IMR-90 (cell line): ENCODE results near the gene MAFG. TPM values are rescaled to one million over a fixed set of nuclear protein-coding genes. Genes with fewer than 3 reads are reported as not detected.

ENCODE experiments used
- ATAC-seq: fragments of 200-7000 bp; cut with Tn5 transposase; 2 replicates; pipeline ENCODE4 v1.9.1; 2020; ENCODE audit warnings: low read depth, mild to moderate bottlenecking, moderate library complexity
- BruUV-seq: library from RNA; stranded (reverse); fragments of 400-500 nt; replicated peaks from 2 replicates; lab custom pipeline; 2021; lab: Mats Ljungman, UMichigan
- CTCF ChIA-PET: fragments of 300-600 bp; formaldehyde crosslinking; extraction: SDS; loops from one replicate; lab custom pipeline; 2021; ENCODE audit warnings: antibody characterized with exemption; lab: Yijun Ruan, JAX
- POLR2A ChIA-PET: fragments of 300-600 bp; sonication (Branson Sonifier 250); formaldehyde crosslinking; loops from one replicate; lab custom pipeline; 2022; ENCODE audit warnings: antibody characterized with exemption; ENCODE audit not compliant: unreplicated experiment; lab: Charles Lee
- DNase-seq: peaks from one replicate; pipeline ENCODE4 v3.0.0; 2013
- H2AFZ ChIP-seq: replicated peaks from 2 replicates; pipeline ENCODE3; 2013; ENCODE audit warnings: low read length, mild to moderate bottlenecking; ENCODE audit not compliant: poor library complexity
- H2AK5ac ChIP-seq: 2 replicates; pipeline ENCODE4 v1.6.1; 2013; ENCODE audit warnings: low read depth, low read length, inconsistent platforms
- H2AK9ac ChIP-seq: replicated peaks from 2 replicates; pipeline ENCODE3; 2013; ENCODE audit warnings: mild to moderate bottlenecking, low read depth, low read length, moderate library complexity; ENCODE audit not compliant: poor library complexity
- H2BK120ac ChIP-seq: 2 replicates; pipeline ENCODE4 v1.6.1; 2013; ENCODE audit warnings: low read depth, low read length, inconsistent platforms
- H2BK15ac ChIP-seq: 3 replicates; pipeline ENCODE4 v1.6.1; 2013; ENCODE audit warnings: low read depth, low read length, inconsistent platforms
- H2BK20ac ChIP-seq: 2 replicates; pipeline ENCODE4 v1.6.1; 2013; ENCODE audit warnings: low read depth, mild to moderate bottlenecking, inconsistent platforms, low read length, moderate library complexity
- H2BK5ac ChIP-seq: 2 replicates; pipeline ENCODE4 v1.6.1; 2013; ENCODE audit warnings: mild to moderate bottlenecking, low read depth, low read length, inconsistent platforms; ENCODE audit not compliant: poor library complexity, severe bottlenecking
- H3K14ac ChIP-seq: replicated peaks from 2 replicates; pipeline ENCODE4 v1.6.1; 2013; ENCODE audit warnings: low read depth, low read length, inconsistent platforms
- H3K18ac ChIP-seq: 2 replicates; pipeline ENCODE4 v1.6.1; 2013; ENCODE audit warnings: low read depth, low read length, control low read depth
- H3K23ac ChIP-seq: 2 replicates; pipeline ENCODE4 v1.6.1; 2013; ENCODE audit warnings: low read depth, low read length, inconsistent platforms
- H3K27ac ChIP-seq: 2 replicates; pipeline ENCODE4 v1.5.1; 2013; ENCODE audit warnings: mild to moderate bottlenecking, control low read depth, low read length; ENCODE audit not compliant: insufficient read depth
- H3K27me3 ChIP-seq: 2 replicates; pipeline ENCODE4 v1.6.1; 2013; ENCODE audit warnings: low read length; ENCODE audit not compliant: control insufficient read depth, insufficient read depth
- H3K36me3 ChIP-seq: 2 replicates; pipeline ENCODE4 v1.6.1; 2013; ENCODE audit warnings: low read length, mixed read lengths; ENCODE audit not compliant: control insufficient read depth, insufficient read depth
- H3K4ac ChIP-seq: 2 replicates; pipeline ENCODE4 v1.6.1; 2013; ENCODE audit warnings: low read depth, low read length, inconsistent platforms
- H3K4me1 ChIP-seq: 2 replicates; pipeline ENCODE4 v1.6.1; 2013; ENCODE audit warnings: low read length, mixed read lengths; ENCODE audit not compliant: control insufficient read depth, insufficient read depth
- H3K4me2 ChIP-seq: 2 replicates; pipeline ENCODE4 v1.6.1; 2013; ENCODE audit warnings: low read depth, mild to moderate bottlenecking, control low read depth, low read length, moderate library complexity
- H3K4me3 ChIP-seq: 2 replicates; pipeline ENCODE4 v1.5.1; 2013; ENCODE audit warnings: low read depth, mild to moderate bottlenecking, control low read depth, low read length, moderate library complexity; ENCODE audit not compliant: insufficient read depth
- H3K56ac ChIP-seq: 2 replicates; pipeline ENCODE4 v1.6.1; 2013; ENCODE audit warnings: low read length, inconsistent platforms; ENCODE audit not compliant: insufficient read depth; ENCODE audit errors: extremely low read depth
- H3K79me1 ChIP-seq, 2 experiments: 2 replicates each; pipeline ENCODE4 v1.6.1; 2013; ENCODE audit warnings: low read length in 2 of 2, inconsistent platforms in 1 of 2, low read depth in 1 of 2
- H3K9ac ChIP-seq: 2 replicates; pipeline ENCODE4 v1.6.1; 2013; ENCODE audit warnings: low read depth, low read length, control low read depth
- H3K9me1 ChIP-seq: 2 replicates; pipeline ENCODE4 v1.6.1; 2013; ENCODE audit warnings: low read length, inconsistent platforms; ENCODE audit not compliant: insufficient read depth
- H3K9me3 ChIP-seq: 2 replicates; pipeline ENCODE4 v1.6.1; 2013; ENCODE audit warnings: low read length; ENCODE audit not compliant: control insufficient read depth, insufficient read depth
- H4K20me1 ChIP-seq: 2 replicates; pipeline ENCODE4 v1.6.1; 2013; ENCODE audit warnings: low read length, inconsistent platforms; ENCODE audit not compliant: insufficient read depth
- H4K5ac ChIP-seq: 2 replicates; pipeline ENCODE4 v1.6.1; 2013; ENCODE audit warnings: mild to moderate bottlenecking, low read depth, low read length, control low read depth
- H4K8ac ChIP-seq, 2 experiments: 2 replicates each; pipeline ENCODE4 v1.6.1; 2013; ENCODE audit warnings: low read depth in 2 of 2, low read length in 2 of 2, control low read depth in 1 of 2, inconsistent platforms in 1 of 2
- H4K91ac ChIP-seq: 2 replicates; pipeline ENCODE4 v1.6.1; 2013; ENCODE audit warnings: low read depth, low read length, inconsistent platforms; ENCODE audit not compliant: insufficient read depth
- CEBPB ChIP-seq: IDR thresholded peaks from 2 replicates; pipeline ENCODE4 v1.6.1; 2012; ENCODE audit warnings: low read depth, low read length, improper control_type of control experiment
- CTCF ChIP-seq: conservative IDR thresholded peaks from 2 replicates; pipeline ENCODE4 v1.5.1; 2012; ENCODE audit warnings: mild to moderate bottlenecking, low read depth, low read length, improper control_type of control experiment
- POLR2A ChIP-seq: IDR thresholded peaks from 2 replicates; pipeline ENCODE4 v1.6.1; 2012; ENCODE audit warnings: mild to moderate bottlenecking, low read depth, low read length
- WGBS, 2 experiments: methylation state at CpG; one replicate each; pipeline versions ENCODE4 v1.1.5 to v1.1.7; 2013; ENCODE audit warnings: missing lambda C conversion rate in 2 of 2; ENCODE audit not compliant: insufficient read length in 1 of 2; ENCODE audit errors: extremely low coverage in 2 of 2; 5-methylcytosine and 5-hydroxymethylcytosine counted together
- dilution Hi-C: fragments of 300-500 bp; cut with HindIII; formaldehyde crosslinking; loops from one replicate; pipeline ENCODE4 v1.14.3; 2018; ENCODE audit warnings: low sequenced_read_pairs; ENCODE audit not compliant: unreplicated experiment
- in situ Hi-C: fragments of 300-500 bp; cut with MboI; formaldehyde crosslinking; loops from 3 replicates; pipeline ENCODE4 v1.14.3; 2019; ENCODE audit warnings: low sequenced_read_pairs, inconsistent platforms, mixed read lengths
- intact Hi-C: fragments of 100-400 bp; cut with micrococcal nuclease; formaldehyde crosslinking; loops from 2 replicates; pipeline ENCODE4 v1.10.0; 2022
- polyA plus RNA-seq, 3 experiments: library from polyadenylated mRNA; depleted of rRNA; stranded (reverse); fragments of >200 nt; gene quantifications; 2 replicates each; pipeline ENCODE4 v1.2.3, GENCODE V29; 2012; ENCODE audit warnings: low replicate concordance in 1 of 3
- total RNA-seq: library from RNA; depleted of rRNA; stranded (reverse); fragments of >200 nt; gene quantifications from 2 replicates; pipeline ENCODE4 v1.2.3, GENCODE V29; 2012

The MAFG gene
- total and polyA plus RNA-seq, 2 of the 4 experiments (the other 2 are of a cell fraction) = 6.1 to 15.4 TPM

GRCh38 chr17:81929253-81930141, 2.0 kb upstream of the MAFG start:
- Histone ChIP-seq H3K14ac (no peak overlapping the region), H3K4me1 (peaks cover 15% of the 10 kb centered on the region), H4K8ac (no peak overlapping the region), H3K56ac (no peak overlapping the region), H3K79me1 (peaks cover 13 to 40% of the 10 kb centered on the region in 2 experiments; a peak in 3 of 4 replicates), H4K5ac (no peak overlapping the region), H3K36me3 (peaks cover 19% of the 10 kb centered on the region; the same call in 1 of the 2 replicates), H3K23ac (0 out of 2 replicates have a peak overlapping the region, but pooled peaks have one; percentile 8), H2AK9ac (peak overlapping the region; percentile 77), H3K9ac (no peak overlapping the region), H4K20me1 (peaks cover 32% of the 10 kb centered on the region), H2AK5ac (peak overlapping the region; percentile 23; the same call in 1 of the 2 replicates), H3K9me1 (peaks cover 14% of the 10 kb centered on the region), H3K4me3 (no peak overlapping the region), H3K4ac (no peak overlapping the region), H3K4me2 (no peak overlapping the region), H3K18ac (no peak overlapping the region), H2BK5ac (no peak overlapping the region), H3K27me3 (no peaks in the 10 kb centered on the region), H2BK15ac (no peak overlapping the region), H4K91ac (no peak overlapping the region), H2BK20ac (no peak overlapping the region), H3K9me3 (no peaks in the 10 kb centered on the region), H2AFZ (peak overlapping the region; percentile 48), H3K27ac (no peak overlapping the region), H2BK120ac (no peak overlapping the region)
- no peak for TF ChIP-seq CTCF
- TF ChIP-seq CEBPB = no peak
- no peak for TF ChIP-seq POLR2A
- CTCF ChIA-PET = interaction anchor here (1.3 kb wide), 1 partner anchor 90 kb away, joined by 3 read pairs; no protein-coding TSS in a partner anchor
- no peak for ATAC-seq
- no peak for DNase-seq
- dilution Hi-C loops = no loop called here
- intact Hi-C loops = no loop called here
- POLR2A ChIA-PET = no interaction called here
- no TSS peak for BruUV-seq
- in situ Hi-C loops = no loop called here
- 87% methylated on average over 9 of the region's 31 CpGs; no CpG with 5 or more reads in 1 of the 2 experiments for WGBS, 2 experiments
